HepG2 (cell line): ENCODE data around the gene TUBB3. TPM values are rescaled to one million over a fixed set of nuclear protein-coding genes. Genes with fewer than 3 reads are reported as not detected.

Experiments
- ATAC-seq: fragments of 200-7000 bp; cut with Tn5 transposase; 3 replicates; pipeline ENCODE4 v1.9.1; 2020; ENCODE audit warnings: mild to moderate bottlenecking, moderate library complexity
- BruUV-seq: library from RNA; stranded (reverse); fragments of 400-500 nt; replicated peaks from 2 replicates; lab custom pipeline; 2021; lab: Mats Ljungman, UMichigan
- CTCF ChIA-PET: fragments of 300-600 bp; formaldehyde crosslinking; extraction: SDS; loops from one replicate; lab custom pipeline; 2021; ENCODE audit warnings: low total read pairs, inconsistent platforms, low intra/inter-chr PET ratio; lab: Yijun Ruan, JAX
- POLR2A ChIA-PET: fragments of 350-600 bp; sonication (Branson Sonifier 250); formaldehyde crosslinking; loops from one replicate; lab custom pipeline; 2020; ENCODE audit warnings: antibody characterized with exemption, inconsistent platforms; lab: Yijun Ruan, JAX
- DNase-seq: peaks from one replicate; pipeline ENCODE4 v3.0.0-alpha.2; 2015; ENCODE audit warnings: low spot score
- FAIRE-seq: peaks from 3 replicates; lab custom pipeline; 2011; peaks lifted over from hg19 to GRCh38; lab: Jason Lieb, UNC
- H2AFZ ChIP-seq: one replicate; pipeline ENCODE4 v1.6.1; 2011; ENCODE audit warnings: low read length, inconsistent platforms
- H3K27ac ChIP-seq: fragments of 300-600 bp; 3 replicates; pipeline ENCODE4 v1.8.0; 2011; ENCODE audit warnings: mixed run types, mild to moderate bottlenecking, mixed read lengths, low read length, inconsistent platforms; ENCODE audit not compliant: insufficient read depth; ENCODE audit errors: extremely low read length
- H3K27me3 ChIP-seq, 2 experiments: fragments of 200-600 bp in 1 of 2; 2 replicates in 1 of 2; 3 replicates in 1 of 2; pipeline versions ENCODE4 v1.6.0 to v1.8.0; 2011; ENCODE audit warnings: low read length in 2 of 2, mild to moderate bottlenecking in 2 of 2, moderate library complexity in 2 of 2, inconsistent platforms in 1 of 2; ENCODE audit not compliant: insufficient read depth in 2 of 2, control insufficient read depth in 1 of 2
- H3K36me3 ChIP-seq, 2 experiments: fragments of 200-600 bp in 1 of 2; replicated peaks in 1 of 2; 2 replicates in 1 of 2; 3 replicates in 1 of 2; pipeline versions ENCODE4 v1.5.1 to v1.8.0; 2011; ENCODE audit warnings: low read length in 2 of 2, inconsistent platforms in 1 of 2; ENCODE audit not compliant: insufficient read depth in 2 of 2, control insufficient read depth in 1 of 2
- H3K4me1 ChIP-seq: 2 replicates; pipeline ENCODE4 v1.5.1; 2012; ENCODE audit warnings: low read length, inconsistent platforms; ENCODE audit not compliant: insufficient read depth
- H3K4me2 ChIP-seq: 2 replicates; pipeline ENCODE4 v1.6.0; 2011; ENCODE audit warnings: low read depth, low read length, inconsistent platforms
- H3K4me3 ChIP-seq, 3 experiments: fragments of 200-600 bp in 1 of 3; sonication (generic), shearing (Covaris generic) in 1 of 3; replicated peaks in 1 of 3; 2 replicates each; pipeline ENCODE4 v1.5.1; 2011 to 2016; ENCODE audit warnings: low read length in 3 of 3, inconsistent platforms in 2 of 3, low read depth in 2 of 3, mild to moderate bottlenecking in 2 of 3, control low read depth in 1 of 3, mixed read lengths in 1 of 3; ENCODE audit not compliant: insufficient read depth in 1 of 3
- H3K79me2 ChIP-seq: one replicate; pipeline ENCODE4 v1.6.1; 2011; ENCODE audit warnings: low read length, inconsistent platforms; ENCODE audit not compliant: insufficient read depth
- H3K9ac ChIP-seq: 2 replicates; pipeline ENCODE4 v1.6.0; 2011; ENCODE audit warnings: mild to moderate bottlenecking, low read depth, low read length, inconsistent platforms; ENCODE audit not compliant: insufficient read depth
- H3K9me3 ChIP-seq: 2 replicates; pipeline ENCODE4 v1.5.1; 2012; ENCODE audit warnings: mild to moderate bottlenecking, low read length
- H4K20me1 ChIP-seq: 2 replicates; pipeline ENCODE4 v1.6.0; 2011; ENCODE audit warnings: inconsistent platforms, mild to moderate bottlenecking, low read length, moderate library complexity; ENCODE audit not compliant: insufficient read depth
- HDAC2 ChIP-seq: sonication (generic); formaldehyde crosslinking; IDR thresholded peaks from 2 replicates; pipeline ENCODE4 v1.4.0; 2020; ENCODE audit warnings: missing genetic modification reagents
- HNRNPLL ChIP-seq: fragments of 200-400 bp; formaldehyde crosslinking; IDR thresholded peaks from 2 replicates; pipeline ENCODE4 v1.6.1; 2017; ENCODE audit warnings: mild to moderate bottlenecking, low read depth, low read length; ENCODE audit not compliant: poor library complexity, severe bottlenecking
- JUNB ChIP-seq: sonication (generic); formaldehyde crosslinking; IDR thresholded peaks from 2 replicates; pipeline ENCODE4 v1.8.0; 2022; ENCODE audit warnings: missing genetic modification reagents, mild to moderate bottlenecking, borderline replicate concordance
- KAT2B ChIP-seq: fragments of 150-350 bp; IDR thresholded peaks from 2 replicates; pipeline ENCODE4 v1.6.1; 2014; ENCODE audit warnings: low read depth, low read length, borderline replicate concordance
- PHF20 ChIP-seq: sonication (generic); formaldehyde crosslinking; IDR thresholded peaks from 2 replicates; pipeline ENCODE4 v1.5.0; 2020; ENCODE audit warnings: mild to moderate bottlenecking, missing genetic modification reagents
- RBM39 ChIP-seq: fragments of 200-400 bp; formaldehyde crosslinking; IDR thresholded peaks from one replicate; pipeline ENCODE4 v1.6.1; 2018; ENCODE audit warnings: antibody characterized with exemption, mild to moderate bottlenecking, low read depth, low read length; ENCODE audit not compliant: poor library complexity, severe bottlenecking
- TMF1 ChIP-seq: sonication (generic); formaldehyde crosslinking; IDR thresholded peaks from 2 replicates; pipeline ENCODE4 v1.8.1; 2022; ENCODE audit warnings: low read depth, missing genetic modification reagents
- ZNF10 ChIP-seq: sonication (generic); formaldehyde crosslinking; IDR thresholded peaks from 2 replicates; pipeline ENCODE4 v1.4.0; 2020; ENCODE audit warnings: mild to moderate bottlenecking, low read depth, missing genetic modification reagents, borderline replicate concordance
- ZNF687 ChIP-seq: sonication (generic); formaldehyde crosslinking; IDR thresholded peaks from 2 replicates; pipeline ENCODE4 v1.5.1; 2020; ENCODE audit warnings: mild to moderate bottlenecking, missing genetic modification reagents, moderate library complexity
- ZNF782 ChIP-seq: sonication (generic); formaldehyde crosslinking; IDR thresholded peaks from 2 replicates; pipeline ENCODE4 v1.4.0; 2020; ENCODE audit warnings: missing genetic modification reagents, mild to moderate bottlenecking, borderline replicate concordance
- WGBS: methylation state at CpG from one replicate; pipeline ENCODE4 v1.1.6; 2017; ENCODE audit warnings: low lambda C conversion rate; 5-methylcytosine and 5-hydroxymethylcytosine counted together
- in situ Hi-C: cut with HindIII; loops from 2 replicates; pipeline ENCODE4 v1.10.0; 2017; ENCODE audit warnings: low pct_unique_long_range_greater_than_20kb; ENCODE audit not compliant: extremely low pct_ligation_motif_present
- intact Hi-C: fragments of 100-400 bp; cut with micrococcal nuclease; formaldehyde crosslinking; loops from one replicate; pipeline ENCODE4 v1.10.0; 2022; ENCODE audit not compliant: unreplicated experiment
- polyA plus RNA-seq, 8 experiments: library from polyadenylated mRNA; depleted of rRNA in 3 of 8; stranded (reverse) in 7 of 8; unstranded in 1 of 8; fragments of >200 nt; fragmentation: Illumina TruSeq in 4 of 8; extraction: Trizol in 4 of 8; gene quantifications; 2 replicates each; pipeline versions ENCODE4 v1.2.1 to v1.2.3, GENCODE V29; 2011 to 2016; ENCODE audit warnings: low read depth in 4 of 8, missing spikeins in 1 of 8, mixed read lengths in 1 of 8; ENCODE audit not compliant: insufficient read depth in 1 of 8
- total RNA-seq, 5 experiments: library from RNA; depleted of rRNA; stranded (reverse); fragments of >200 nt; fragmentation: Illumina TruSeq; extraction: Trizol; gene quantifications; 2 replicates each; pipeline ENCODE4 v1.2.3, GENCODE V29; 2016; ENCODE audit warnings: low read depth in 1 of 5
- TF ChIP-seq, protein P1 (sequence below): IDR thresholded peaks from 2 replicates; pipeline ENCODE4 v1.6.1; 2016; ENCODE audit warnings: low read depth, missing genetic modification reagents, missing compliant biosample characterization
- TF ChIP-seq, protein P2 (sequence below): sonication (generic); formaldehyde crosslinking; IDR thresholded peaks from 2 replicates; pipeline ENCODE4 v1.4.0; 2020; ENCODE audit warnings: missing genetic modification reagents

The TUBB3 gene
- total and polyA plus RNA-seq, 2 of the 13 experiments (the other 11 are each of a cell fraction or from before 2014, with no cell fraction given) = 110 to 185 TPM

DNA sequence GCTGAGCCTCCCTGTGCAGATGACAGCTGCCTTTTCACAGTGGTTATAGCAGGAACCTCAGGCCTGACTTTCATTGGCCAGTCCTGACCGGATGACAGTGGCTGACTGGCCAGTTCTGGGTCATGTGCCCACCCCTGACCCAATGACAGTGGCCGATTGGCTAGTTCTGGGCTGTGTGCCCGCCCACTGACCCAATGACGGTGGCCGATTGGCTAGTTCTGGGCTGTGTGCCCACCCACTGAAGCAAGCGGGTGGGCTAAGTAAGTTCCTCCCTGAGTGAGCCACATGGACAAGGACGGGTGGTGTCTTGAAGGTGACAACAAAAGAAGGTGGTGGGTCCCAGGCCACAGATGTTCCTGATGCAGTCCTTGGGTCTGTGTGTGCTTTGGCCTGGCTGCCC is 34.9 kb downstream of the TUBB3 start (continued):
- TF ChIP-seq JUNB (CRISPR knock-in tag) (no peak), TMF1 (CRISPR knock-in tag) (no peak), RBM39 (no peak), KAT2B (no peak), HNRNPLL (no peak)
- TF ChIP-seq, protein P1, sequence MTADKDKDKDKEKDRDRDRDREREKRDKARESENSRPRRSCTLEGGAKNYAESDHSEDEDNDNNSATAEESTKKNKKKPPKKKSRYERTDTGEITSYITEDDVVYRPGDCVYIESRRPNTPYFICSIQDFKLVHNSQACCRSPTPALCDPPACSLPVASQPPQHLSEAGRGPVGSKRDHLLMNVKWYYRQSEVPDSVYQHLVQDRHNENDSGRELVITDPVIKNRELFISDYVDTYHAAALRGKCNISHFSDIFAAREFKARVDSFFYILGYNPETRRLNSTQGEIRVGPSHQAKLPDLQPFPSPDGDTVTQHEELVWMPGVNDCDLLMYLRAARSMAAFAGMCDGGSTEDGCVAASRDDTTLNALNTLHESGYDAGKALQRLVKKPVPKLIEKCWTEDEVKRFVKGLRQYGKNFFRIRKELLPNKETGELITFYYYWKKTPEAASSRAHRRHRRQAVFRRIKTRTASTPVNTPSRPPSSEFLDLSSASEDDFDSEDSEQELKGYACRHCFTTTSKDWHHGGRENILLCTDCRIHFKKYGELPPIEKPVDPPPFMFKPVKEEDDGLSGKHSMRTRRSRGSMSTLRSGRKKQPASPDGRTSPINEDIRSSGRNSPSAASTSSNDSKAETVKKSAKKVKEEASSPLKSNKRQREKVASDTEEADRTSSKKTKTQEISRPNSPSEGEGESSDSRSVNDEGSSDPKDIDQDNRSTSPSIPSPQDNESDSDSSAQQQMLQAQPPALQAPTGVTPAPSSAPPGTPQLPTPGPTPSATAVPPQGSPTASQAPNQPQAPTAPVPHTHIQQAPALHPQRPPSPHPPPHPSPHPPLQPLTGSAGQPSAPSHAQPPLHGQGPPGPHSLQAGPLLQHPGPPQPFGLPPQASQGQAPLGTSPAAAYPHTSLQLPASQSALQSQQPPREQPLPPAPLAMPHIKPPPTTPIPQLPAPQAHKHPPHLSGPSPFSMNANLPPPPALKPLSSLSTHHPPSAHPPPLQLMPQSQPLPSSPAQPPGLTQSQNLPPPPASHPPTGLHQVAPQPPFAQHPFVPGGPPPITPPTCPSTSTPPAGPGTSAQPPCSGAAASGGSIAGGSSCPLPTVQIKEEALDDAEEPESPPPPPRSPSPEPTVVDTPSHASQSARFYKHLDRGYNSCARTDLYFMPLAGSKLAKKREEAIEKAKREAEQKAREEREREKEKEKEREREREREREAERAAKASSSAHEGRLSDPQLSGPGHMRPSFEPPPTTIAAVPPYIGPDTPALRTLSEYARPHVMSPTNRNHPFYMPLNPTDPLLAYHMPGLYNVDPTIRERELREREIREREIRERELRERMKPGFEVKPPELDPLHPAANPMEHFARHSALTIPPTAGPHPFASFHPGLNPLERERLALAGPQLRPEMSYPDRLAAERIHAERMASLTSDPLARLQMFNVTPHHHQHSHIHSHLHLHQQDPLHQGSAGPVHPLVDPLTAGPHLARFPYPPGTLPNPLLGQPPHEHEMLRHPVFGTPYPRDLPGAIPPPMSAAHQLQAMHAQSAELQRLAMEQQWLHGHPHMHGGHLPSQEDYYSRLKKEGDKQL (CRISPR knock-in tag) = no peak

- no peak overlapping the region for H2AFZ ChIP-seq
- H3K27ac ChIP-seq = no peak overlapping the region
- ChIA-PET POLR2A (no interaction called here), CTCF (no interaction called here)
- intact Hi-C loops = no loop called here
- no peaks in the 10 kb centered on the region for H3K4me1 ChIP-seq
- DNase-seq (no peak), ATAC-seq (no peak), FAIRE-seq (no peak)
- no peak overlapping the region for H3K9ac ChIP-seq
- H3K4me3 ChIP-seq = no peak overlapping the region
- H4K20me1 ChIP-seq = no peaks in the 10 kb centered on the region
- H3K4me2 ChIP-seq = no peak overlapping the region
- no peaks in the 10 kb centered on the region for H3K9me3 ChIP-seq
- no peaks in the 10 kb centered on the region for H3K27me3 ChIP-seq
- in situ Hi-C loops = no loop called here
- 96% methylated on average over 10 of the region's 10 CpGs for WGBS
- H3K36me3 ChIP-seq = peaks cover 37 to 45% of the 10 kb centered on the region in 2 experiments
- no TSS peak for BruUV-seq
- H3K79me2 ChIP-seq = no peaks in the 10 kb centered on the region
- TF ChIP-seq ZNF10 (CRISPR knock-in tag) = no peak
- TF ChIP-seq PHF20 (CRISPR knock-in tag) = no peak
- TF ChIP-seq, protein P2, sequence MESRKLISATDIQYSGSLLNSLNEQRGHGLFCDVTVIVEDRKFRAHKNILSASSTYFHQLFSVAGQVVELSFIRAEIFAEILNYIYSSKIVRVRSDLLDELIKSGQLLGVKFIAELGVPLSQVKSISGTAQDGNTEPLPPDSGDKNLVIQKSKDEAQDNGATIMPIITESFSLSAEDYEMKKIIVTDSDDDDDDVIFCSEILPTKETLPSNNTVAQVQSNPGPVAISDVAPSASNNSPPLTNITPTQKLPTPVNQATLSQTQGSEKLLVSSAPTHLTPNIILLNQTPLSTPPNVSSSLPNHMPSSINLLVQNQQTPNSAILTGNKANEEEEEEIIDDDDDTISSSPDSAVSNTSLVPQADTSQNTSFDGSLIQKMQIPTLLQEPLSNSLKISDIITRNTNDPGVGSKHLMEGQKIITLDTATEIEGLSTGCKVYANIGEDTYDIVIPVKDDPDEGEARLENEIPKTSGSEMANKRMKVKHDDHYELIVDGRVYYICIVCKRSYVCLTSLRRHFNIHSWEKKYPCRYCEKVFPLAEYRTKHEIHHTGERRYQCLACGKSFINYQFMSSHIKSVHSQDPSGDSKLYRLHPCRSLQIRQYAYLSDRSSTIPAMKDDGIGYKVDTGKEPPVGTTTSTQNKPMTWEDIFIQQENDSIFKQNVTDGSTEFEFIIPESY = peak; percentile 90
- TF ChIP-seq ZNF687 = peak; percentile 54
- TF ChIP-seq HDAC2 (CRISPR knock-in tag) = no peak
- no peak for TF ChIP-seq ZNF782 (CRISPR knock-in tag)
Observed at GRCh38 chr16:89958596-89958995, 35.5 kb downstream of the TUBB3 start.
